ENCODE measurements around the gene CXCL6.

CXCL6 gene

DNA sequence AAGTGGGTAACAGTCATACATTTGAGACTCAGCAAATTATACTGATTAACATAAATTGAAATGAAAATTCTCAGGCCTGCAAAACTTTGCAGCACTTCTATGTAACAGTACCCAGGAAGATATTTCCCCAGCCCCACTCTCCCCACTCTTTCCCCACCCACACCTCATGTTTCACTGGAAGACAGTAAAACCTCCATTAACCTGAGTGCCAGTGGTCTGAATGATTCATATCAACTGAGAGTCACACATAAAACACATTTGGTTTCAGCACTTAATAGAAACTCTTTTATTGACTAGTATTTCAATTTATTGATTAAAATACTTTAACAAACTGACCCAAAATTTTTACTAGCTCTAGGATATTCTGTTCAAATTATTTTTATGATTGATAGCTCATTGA lies 6.9 kb downstream of the CXCL6 start:
- no peak for DNase-seq

- no peak for DNase-seq
These were observed 7.9 kb downstream of the CXCL6 start for GRCh38 chr4:73844345-73844744.

- no peak for DNase-seq
These were observed 8.3 kb downstream of the CXCL6 start for GRCh38 chr4:73844806-73845205.

- no peak for DNase-seq
These were observed 11.2 kb downstream of the CXCL6 start for GRCh38 chr4:73847526-73848182.

- no peak for DNase-seq
These were observed 11.8 kb downstream of the CXCL6 start for GRCh38 chr4:73848183-73848777.

- DNase-seq: no peak
These were observed 13.9 kb downstream of the CXCL6 start for GRCh38 chr4:73850261-73850970.

DNA sequence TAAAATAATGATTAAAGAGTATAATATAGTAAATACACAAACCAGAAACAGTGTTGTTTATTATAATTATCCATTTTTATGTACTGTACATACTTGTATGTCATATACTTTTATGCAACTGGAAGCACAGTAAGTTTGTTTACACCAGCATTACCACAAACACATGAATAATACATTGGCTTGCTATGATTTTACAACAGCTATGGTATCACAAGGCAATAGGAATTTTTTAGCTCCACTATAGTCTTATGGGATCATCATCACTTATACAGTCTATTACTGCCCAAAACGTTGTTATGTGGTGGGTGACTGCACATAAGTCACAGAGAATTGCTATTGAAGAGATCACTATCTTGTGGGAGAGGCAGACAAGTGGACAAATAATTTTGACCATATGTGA lies 14.8 kb downstream of the CXCL6 start:
- no peak for DNase-seq

- DNase-seq: no peak
These were observed 16.3 kb downstream of the CXCL6 start for GRCh38 chr4:73852771-73853170.

DNA sequence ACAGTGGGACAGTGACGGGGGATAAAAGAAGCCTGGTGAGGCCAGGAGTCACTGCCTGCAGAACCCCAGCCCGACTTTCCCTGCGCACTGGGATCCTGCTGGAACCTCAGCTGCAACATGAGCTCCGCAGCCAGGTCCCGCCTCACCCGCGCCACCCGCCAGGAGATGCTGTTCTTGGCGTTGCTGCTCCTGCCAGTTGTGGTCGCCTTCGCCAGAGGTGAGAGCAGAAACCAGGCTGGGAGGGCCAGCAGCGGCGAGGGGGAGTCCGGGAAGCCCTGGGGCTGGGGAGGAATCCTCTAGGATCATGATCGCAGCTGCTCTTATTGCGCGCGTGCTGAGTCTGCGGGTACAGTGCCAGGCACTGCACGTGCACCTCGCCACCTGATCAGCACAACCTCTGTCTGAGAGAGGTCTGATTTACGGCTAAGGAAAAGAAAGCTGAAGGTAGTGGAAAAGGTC lies 16.8 kb downstream of the CXCL6 start, which contains the start of gene PF4V1:
PF4V1 (plus strand) TSS at position 51 of the 459 bp plus-strand sequence; CDS start at position 118, 67 bp downstream.
- DNase-seq: no peak

DNA sequence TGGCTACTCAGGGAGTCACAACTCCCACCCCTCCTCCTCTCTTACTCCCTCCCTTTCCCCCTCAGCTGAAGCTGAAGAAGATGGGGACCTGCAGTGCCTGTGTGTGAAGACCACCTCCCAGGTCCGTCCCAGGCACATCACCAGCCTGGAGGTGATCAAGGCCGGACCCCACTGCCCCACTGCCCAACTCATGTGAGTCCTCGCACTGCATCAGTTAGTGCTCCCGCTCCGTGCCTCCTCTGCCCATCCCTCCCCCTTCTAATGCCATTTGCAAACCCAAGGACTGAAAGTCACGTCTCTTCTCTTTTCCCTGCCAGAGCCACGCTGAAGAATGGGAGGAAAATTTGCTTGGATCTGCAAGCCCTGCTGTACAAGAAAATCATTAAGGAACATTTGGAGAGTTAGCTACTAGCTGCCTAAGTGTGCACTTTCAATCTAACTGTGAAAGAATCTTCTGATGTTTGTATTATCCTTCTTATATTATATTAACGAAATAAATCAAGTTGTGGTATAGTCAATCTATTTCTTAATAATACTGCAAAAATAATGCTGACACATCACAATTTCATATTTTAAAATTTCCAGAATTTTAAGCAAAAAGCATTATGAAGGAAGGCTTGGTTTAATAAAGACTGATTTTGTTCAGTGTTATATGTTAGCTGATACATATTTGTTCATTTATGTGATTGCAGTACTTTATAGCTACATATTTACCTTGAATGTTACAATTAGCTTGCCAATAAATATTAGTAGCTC lies 17.4 kb downstream of the CXCL6 start:
- no peak for DNase-seq

DNA sequence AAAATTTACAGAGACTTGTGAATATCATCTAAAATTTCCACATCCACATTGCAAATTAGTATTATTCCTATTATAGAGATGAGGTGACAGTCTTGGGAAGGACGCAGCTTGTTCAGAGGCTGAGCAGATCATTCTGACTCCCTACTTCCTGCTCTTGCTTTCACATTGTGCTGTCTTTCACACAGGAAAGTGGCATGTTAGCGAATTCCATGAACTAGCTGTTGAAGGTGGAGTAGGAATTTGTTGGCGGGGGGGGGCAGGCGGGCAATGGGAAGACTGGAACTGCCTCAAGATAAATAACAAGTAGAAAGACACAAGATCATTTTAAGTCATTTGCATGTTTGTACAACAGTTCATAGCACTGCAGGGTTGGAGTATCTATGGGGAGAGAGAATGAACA lies 18.9 kb downstream of the CXCL6 start:
- DNase-seq: no peak

DNA sequence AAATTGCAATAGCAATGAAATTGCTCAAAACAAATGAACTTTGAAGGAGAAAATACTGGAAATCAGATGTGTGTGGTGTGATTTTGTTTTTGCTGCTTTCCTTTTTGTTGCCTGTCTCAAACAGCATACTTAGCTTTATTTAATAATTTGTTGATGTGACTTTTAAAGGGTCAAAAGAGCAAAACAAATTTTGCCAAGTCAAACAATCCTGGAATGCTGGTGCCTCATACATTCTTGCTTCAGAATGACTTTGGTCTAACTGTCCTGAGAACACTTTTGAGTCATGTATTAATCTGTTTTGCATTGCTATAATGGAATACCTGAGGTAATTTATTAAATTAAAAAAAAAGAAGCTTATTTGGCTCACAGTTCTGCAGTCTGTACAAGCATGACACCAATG lies 20.0 kb downstream of the CXCL6 start:
- DNase-seq: no peak

DNA sequence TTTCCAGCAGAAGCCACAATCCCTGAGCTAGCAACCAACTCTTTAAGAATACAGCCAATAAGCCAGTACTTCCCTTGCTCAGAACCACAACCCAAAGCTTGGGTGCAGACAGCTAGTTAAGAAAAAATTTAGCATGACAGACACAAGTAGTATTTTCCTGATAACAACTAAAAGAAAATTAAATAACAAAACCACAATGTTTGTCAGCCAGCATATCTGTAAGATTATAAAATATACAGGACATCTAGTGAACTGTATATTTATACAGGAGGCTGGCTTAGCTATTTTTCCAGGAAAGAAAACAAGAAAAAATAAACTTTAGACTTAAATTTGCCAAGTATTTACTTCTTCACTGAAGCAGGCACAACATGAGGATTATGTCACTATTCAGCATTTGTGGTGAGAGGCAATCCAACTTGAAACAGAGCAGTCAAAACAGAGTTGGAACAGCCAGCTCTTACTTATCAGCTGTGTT lies 23.2 kb downstream of the CXCL6 start:
- DNase-seq: no peak

DNA sequence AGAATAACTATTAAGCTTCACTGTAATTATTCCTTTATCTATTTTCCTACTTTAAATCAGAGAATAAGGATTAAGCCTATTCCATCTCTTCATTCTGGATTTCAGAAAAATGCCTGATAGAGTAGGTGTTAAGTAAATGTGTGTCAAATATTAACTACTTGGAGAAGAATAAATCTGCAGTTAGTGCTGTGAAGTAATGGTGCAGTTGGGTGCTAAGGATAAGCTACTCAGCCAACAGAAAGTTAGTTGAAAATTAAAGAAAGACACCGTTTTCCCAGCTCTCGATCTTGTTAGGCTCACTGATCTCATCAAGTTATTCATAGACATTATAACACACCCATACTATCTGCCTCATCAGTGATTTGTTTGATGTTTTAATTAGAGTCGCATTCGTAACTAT lies 23.7 kb downstream of the CXCL6 start:
- no peak for DNase-seq

DNA sequence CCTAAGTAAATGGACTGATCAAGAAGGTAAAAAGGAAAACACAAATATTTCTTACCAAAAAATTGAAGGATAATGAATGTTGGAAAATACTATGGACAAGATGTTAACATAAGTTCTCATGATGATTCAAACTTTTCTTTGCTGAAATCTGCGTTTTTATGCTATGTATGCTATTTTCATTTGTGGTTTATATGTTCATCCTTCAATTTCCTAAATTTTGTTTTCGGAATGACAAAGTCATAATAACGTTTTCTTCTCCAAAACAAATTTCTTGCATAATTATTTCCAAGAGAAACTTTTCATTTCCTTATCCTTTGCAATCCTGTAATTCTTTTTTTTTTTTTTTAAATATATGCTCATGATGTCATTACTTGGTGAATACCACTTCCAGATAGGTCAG lies 24.4 kb downstream of the CXCL6 start:
- no peak for DNase-seq

DNA sequence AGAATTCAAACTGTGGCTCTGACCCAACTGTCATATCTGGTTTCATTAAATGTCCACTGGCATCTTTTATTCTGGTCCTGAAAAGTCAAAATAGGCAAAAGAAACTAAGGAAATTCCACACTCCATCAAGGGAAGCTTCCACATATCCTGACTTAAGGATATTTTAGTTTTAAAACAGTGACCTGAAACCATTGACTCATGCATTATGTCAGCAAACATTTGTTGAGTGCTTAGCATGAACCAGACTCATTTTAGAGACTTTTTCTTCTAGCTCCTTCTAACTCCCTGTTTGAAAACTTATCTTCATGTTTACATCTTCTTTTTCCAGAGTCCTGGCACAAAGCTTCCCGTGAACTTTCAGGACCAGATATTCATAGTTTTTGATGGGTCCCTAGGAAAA lies 25.8 kb downstream of the CXCL6 start:
- DNase-seq: no peak

DNA sequence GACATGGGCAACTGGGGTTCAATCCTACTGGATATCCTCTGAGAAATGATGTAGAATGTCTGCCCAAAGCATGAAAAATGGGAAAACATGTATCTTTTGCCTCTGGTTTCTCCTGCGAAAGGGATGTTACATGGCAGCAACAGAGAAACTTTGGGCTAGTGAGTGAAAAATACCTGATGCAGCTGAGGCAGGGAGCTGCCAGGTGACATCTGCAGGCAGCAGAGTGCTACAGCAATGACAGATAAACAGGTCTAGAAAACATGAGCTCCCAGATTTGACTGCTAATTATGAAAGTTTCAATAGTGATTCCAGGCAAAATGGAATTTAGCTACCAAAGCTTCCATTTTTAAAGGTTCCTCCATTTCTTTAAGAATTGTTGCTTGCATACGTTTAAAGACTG lies 27.9 kb downstream of the CXCL6 start:
- no peak for DNase-seq

DNA sequence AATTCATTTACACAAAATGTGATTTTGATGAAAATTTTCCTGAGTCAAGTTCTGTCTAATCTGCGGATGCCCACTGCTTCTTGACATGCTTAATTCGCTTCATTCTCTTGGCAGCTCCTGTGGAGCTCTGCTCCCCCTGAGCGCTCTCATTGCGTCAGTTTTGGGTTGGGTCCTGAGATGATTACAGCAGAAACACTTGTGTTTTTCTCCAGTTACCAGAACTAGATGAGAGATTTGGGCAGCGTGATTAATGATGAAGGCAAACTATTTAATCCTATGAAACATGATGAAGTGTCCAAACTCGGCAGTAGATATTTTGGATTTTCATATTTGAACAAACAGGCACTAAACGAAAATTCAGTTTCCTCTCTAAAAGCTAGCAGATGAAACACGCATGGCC lies 28.5 kb downstream of the CXCL6 start:
- no peak for DNase-seq

- no peak for DNase-seq
These were observed 29.1 kb downstream of the CXCL6 start for GRCh38 chr4:73865431-73866096.

DNA sequence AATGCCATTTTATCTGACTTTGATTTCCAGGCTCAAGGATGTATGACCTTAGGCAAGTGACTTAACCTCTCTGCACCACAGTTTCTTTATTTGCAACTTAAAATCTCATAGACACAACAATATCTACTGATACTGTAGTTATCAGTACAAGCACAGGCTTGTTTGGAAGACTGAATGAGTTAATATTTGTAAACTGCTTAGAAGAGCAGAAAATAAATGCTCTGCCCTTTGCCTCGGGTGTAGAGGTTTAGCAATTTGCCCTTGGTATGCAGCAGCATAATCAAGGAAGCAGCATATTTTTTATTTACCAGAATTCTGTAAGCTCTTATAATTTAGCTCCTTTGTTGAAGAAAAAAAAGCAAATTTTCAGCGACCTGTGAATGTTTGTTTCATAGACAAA lies 29.8 kb downstream of the CXCL6 start:
- DNase-seq: no peak

DNA sequence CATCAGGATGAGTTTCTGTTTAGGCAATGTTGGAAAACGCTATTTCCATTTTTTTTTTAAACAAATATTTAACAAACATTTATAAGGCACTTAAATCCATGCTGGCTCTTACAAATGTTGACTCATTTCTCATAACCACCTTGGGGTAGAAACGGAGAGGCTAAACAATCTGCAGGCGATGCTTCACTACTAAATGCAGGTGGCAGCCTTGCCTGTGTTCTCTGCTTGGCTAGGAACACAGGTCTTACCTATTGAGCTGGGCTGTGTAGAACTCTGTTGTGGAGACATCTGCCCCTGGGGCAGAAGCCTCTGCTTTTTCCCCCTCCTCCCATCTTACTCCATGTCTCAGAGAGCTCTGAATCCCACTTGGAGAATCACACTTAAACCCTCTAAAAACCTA lies 31.3 kb downstream of the CXCL6 start:
- DNase-seq: no peak

DNA sequence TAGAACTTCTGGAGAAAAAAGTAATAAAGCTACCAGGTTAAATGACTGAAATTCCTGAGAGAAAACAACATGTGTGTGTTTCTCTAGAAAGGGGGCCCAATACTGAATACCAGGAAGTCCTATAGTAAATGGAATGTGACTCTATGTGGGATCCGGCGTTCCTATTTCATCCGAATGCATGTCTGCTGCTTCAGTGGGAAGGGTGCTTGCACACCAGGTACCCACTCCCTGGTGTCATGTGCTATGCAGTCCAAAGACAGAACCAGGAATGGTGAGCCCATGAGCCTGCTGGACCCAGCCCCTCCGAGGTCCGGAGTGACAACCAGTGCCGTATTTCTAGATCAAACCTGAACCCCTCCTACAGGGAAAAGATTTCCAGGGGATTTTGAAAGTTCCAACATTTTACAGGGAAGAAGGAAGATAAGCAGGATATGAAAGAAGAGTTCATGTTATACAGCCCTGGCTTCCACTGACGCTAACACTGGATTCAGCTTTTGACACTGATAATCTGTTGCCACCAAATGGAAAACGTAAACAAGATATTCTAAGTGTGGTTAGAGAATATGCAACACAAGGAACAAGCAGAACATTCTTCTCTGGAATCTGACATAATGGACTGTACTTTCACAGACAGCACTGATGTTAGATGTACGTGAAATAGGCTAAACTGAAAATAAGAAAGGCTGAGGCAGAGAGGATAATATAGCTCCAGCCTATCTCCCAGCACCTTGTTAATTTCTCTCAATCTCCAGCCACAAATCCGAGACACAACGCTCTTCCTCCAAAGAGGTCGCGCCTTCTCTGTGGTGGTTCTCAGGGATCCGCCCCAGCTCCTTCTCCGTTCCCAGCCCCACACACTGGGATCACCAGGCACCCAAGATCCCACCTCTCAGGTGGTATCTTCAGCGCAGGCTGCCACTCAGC lies 32.0 kb downstream of the CXCL6 start:
- no peak for DNase-seq

Data from SIG-M5 (cell line).